Suprapubic skin (tissue), 4 donors: ENCODE measurements around the gene RSPO4. TPM values are rescaled to one million over a fixed set of nuclear protein-coding genes. Genes with fewer than 3 reads are reported as not detected.

ENCODE experiments used
- DNase-seq, 2 donors: peaks; one replicate each; pipeline ENCODE4 v3.0.0-alpha.2; 2019; ENCODE audit warnings: low spot score in 2 of 2
- H3K27ac ChIP-seq: fragments of 200-600 bp; sonication (generic); one replicate; pipeline ENCODE4 v1.5.1; 2019
- H3K27me3 ChIP-seq: fragments of 200-600 bp; sonication (generic); one replicate; pipeline ENCODE4 v1.5.1; 2019
- H3K36me3 ChIP-seq: fragments of 200-600 bp; sonication (generic); one replicate; pipeline ENCODE4 v1.5.1; 2019
- H3K4me1 ChIP-seq: fragments of 200-600 bp; sonication (generic); one replicate; pipeline ENCODE4 v1.5.1; 2019
- H3K4me3 ChIP-seq: fragments of 200-600 bp; sonication (generic); one replicate; pipeline ENCODE4 v1.5.1; 2019; ENCODE audit warnings: mild to moderate bottlenecking
- H3K9me3 ChIP-seq: fragments of 200-600 bp; sonication (generic); one replicate; pipeline ENCODE4 v1.5.1; 2019
- EP300 ChIP-seq: sonication (generic); formaldehyde crosslinking; IDR thresholded peaks from one replicate; pipeline ENCODE4 v1.6.1; 2017; ENCODE audit warnings: antibody characterized with exemption
- POLR2A ChIP-seq, 2 donors: fragments of 450-650 bp; IDR thresholded peaks; one replicate each; pipeline ENCODE4 v1.6.1; 2017; ENCODE audit warnings: antibody characterized with exemption in 2 of 2, mild to moderate bottlenecking in 2 of 2, moderate library complexity in 2 of 2
- POLR2AphosphoS5 ChIP-seq, 3 donors: sonication (generic); formaldehyde crosslinking; IDR thresholded peaks; one replicate each; pipeline ENCODE4 v1.6.1; 2017; ENCODE audit warnings: antibody characterized with exemption in 3 of 3
- WGBS: methylation state at CpG from one replicate; pipeline ENCODE4 v1.1.5; 2018; 5-methylcytosine and 5-hydroxymethylcytosine counted together
- total RNA-seq, 4 donors: library from RNA; depleted of rRNA; stranded (reverse); fragments of >200 nt; gene quantifications; one replicate each; pipeline ENCODE4 v1.1.0, GENCODE V29; 2016
- TF ChIP-seq, protein P1 (sequence below), 2 donors: fragments of 200-600 bp in 1 of 2; fragments of 450-650 bp in 1 of 2; sonication (generic) in 1 of 2; IDR thresholded peaks; one replicate each; pipeline ENCODE4 v1.5.1; 2016 to 2019; ENCODE audit warnings: antibody characterized with exemption in 2 of 2, mild to moderate bottlenecking in 1 of 2, moderate library complexity in 1 of 2

RSPO4 gene
- total RNA-seq, 4 donors from 2014 or later, result 0.26 to 0.91 (median 0.67) TPM

DNA sequence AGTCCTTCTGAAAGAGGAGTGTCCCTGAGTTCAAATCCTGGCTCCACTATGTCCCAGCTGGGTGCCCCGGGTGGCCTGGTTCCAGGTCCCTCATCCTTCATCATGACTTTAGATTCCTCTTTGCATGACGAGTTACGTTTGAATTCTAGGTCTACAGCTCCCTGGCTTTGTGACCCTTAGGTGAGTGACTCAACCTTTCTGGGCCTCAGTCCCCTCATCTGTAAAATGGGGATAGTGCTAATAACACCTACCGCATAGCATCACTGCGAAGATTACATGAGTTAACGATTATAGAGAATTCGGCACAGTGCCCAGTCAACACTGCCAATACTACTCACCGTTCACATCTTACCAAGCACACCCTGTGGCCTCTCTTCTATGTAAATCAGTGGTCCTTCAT is 39.4 kb downstream of the RSPO4 start:
- Histone ChIP-seq H3K4me3 (no peak overlapping the region), H3K27ac (no peak overlapping the region), H3K4me1 (no peaks in the 10 kb centered on the region), H3K27me3 (peaks cover 38% of the 10 kb centered on the region), H3K9me3 (no peaks in the 10 kb centered on the region), H3K36me3 (no peaks in the 10 kb centered on the region)
- no peak for TF ChIP-seq EP300
- TF ChIP-seq POLR2AphosphoS5 (IDR thresholded peaks at IDR 0.05), result no peak
- TF ChIP-seq, protein P1, sequence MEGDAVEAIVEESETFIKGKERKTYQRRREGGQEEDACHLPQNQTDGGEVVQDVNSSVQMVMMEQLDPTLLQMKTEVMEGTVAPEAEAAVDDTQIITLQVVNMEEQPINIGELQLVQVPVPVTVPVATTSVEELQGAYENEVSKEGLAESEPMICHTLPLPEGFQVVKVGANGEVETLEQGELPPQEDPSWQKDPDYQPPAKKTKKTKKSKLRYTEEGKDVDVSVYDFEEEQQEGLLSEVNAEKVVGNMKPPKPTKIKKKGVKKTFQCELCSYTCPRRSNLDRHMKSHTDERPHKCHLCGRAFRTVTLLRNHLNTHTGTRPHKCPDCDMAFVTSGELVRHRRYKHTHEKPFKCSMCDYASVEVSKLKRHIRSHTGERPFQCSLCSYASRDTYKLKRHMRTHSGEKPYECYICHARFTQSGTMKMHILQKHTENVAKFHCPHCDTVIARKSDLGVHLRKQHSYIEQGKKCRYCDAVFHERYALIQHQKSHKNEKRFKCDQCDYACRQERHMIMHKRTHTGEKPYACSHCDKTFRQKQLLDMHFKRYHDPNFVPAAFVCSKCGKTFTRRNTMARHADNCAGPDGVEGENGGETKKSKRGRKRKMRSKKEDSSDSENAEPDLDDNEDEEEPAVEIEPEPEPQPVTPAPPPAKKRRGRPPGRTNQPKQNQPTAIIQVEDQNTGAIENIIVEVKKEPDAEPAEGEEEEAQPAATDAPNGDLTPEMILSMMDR (IDR thresholded peaks at IDR 0.05), result no peak
- TF ChIP-seq POLR2A (IDR thresholded peaks at IDR 0.05), result no peak
- WGBS, result 86% methylated on average over 8 of the region's 8 CpGs
- DNase-seq, result no peak

DNA sequence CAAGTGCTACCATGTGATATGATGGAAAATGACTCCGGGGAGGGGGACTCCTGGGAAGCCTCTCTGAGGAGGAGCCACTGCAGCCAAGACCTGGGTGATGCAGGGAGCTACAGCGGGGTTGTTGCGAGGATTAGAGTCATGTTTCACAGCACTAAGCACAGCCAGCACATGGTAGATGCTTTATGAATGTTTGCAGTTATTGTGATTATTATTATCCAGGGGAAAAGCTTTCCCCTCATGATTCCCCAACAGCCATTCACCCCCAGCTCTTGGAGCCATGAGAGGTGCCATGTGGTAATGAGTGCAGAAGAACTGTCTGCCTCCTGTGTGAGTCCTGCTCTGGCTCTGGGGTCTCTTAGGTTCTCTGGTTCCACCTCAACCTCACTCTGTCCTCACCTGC is 39.9 kb downstream of the RSPO4 start:
- Histone ChIP-seq H3K4me1 (no peaks in the 10 kb centered on the region), H3K9me3 (no peaks in the 10 kb centered on the region), H3K27ac (no peak overlapping the region), H3K36me3 (no peaks in the 10 kb centered on the region), H3K4me3 (no peak overlapping the region), H3K27me3 (peaks cover 41% of the 10 kb centered on the region)
- 72% methylated on average over 3 of the region's 3 CpGs for WGBS
- DNase-seq, result no peak
- TF ChIP-seq POLR2A (IDR thresholded peaks at IDR 0.05), result no peak
- no peak for TF ChIP-seq EP300
- TF ChIP-seq, protein P1 (IDR thresholded peaks at IDR 0.05), result no peak
- no peak for TF ChIP-seq POLR2AphosphoS5 (IDR thresholded peaks at IDR 0.05)

- Histone ChIP-seq H3K4me1 (no peaks in the 10 kb centered on the region), H3K9me3 (no peaks in the 10 kb centered on the region), H3K4me3 (no peak overlapping the region), H3K27me3 (peaks cover 45% of the 10 kb centered on the region), H3K27ac (no peak overlapping the region), H3K36me3 (no peaks in the 10 kb centered on the region)
- no peak for TF ChIP-seq POLR2AphosphoS5 (IDR thresholded peaks at IDR 0.05)
- no peak for TF ChIP-seq EP300
- TF ChIP-seq POLR2A (IDR thresholded peaks at IDR 0.05), result no peak
- TF ChIP-seq, protein P1 (IDR thresholded peaks at IDR 0.05), result no peak
- no peak for DNase-seq
- WGBS, result 77% methylated on average over 2 of the region's 2 CpGs
Observed at GRCh38 chr20:961768-962167, 40.3 kb downstream of the RSPO4 start.

- no peaks in the 10 kb centered on the region for H3K9me3 ChIP-seq
- peaks cover 4% of the 10 kb centered on the region for H3K4me1 ChIP-seq
- H3K27ac ChIP-seq, result no peak overlapping the region
- H3K4me3 ChIP-seq, result no peak overlapping the region
- H3K36me3 ChIP-seq, result no peaks in the 10 kb centered on the region
- WGBS, result 83% methylated on average over 12 of the region's 16 CpGs
- TF ChIP-seq EP300 (no peak), POLR2A (IDR thresholded peaks at IDR 0.05) (no peak), POLR2AphosphoS5 (IDR thresholded peaks at IDR 0.05) (no peak)
- TF ChIP-seq, protein P1 (IDR thresholded peaks at IDR 0.05), result no peak
- H3K27me3 ChIP-seq, result peaks cover 55% of the 10 kb centered on the region
- no peak for DNase-seq
Observed at GRCh38 chr20:959996-960615, 42.0 kb downstream of the RSPO4 start.

GRCh38 chr20:958936-959815 is 42.9 kb downstream of the RSPO4 start:
- Histone ChIP-seq H3K27ac (no peak overlapping the region), H3K4me3 (no peak overlapping the region), H3K9me3 (no peaks in the 10 kb centered on the region), H3K27me3 (peaks cover 56% of the 10 kb centered on the region), H3K4me1 (peaks cover 4% of the 10 kb centered on the region), H3K36me3 (no peaks in the 10 kb centered on the region)
- TF ChIP-seq POLR2AphosphoS5 (IDR thresholded peaks at IDR 0.05), result no peak
- no peak for TF ChIP-seq EP300
- TF ChIP-seq, protein P1 (IDR thresholded peaks at IDR 0.05), result no peak
- TF ChIP-seq POLR2A (IDR thresholded peaks at IDR 0.05), result no peak
- DNase-seq, result no peak
- 51% methylated on average over 15 of the region's 19 CpGs for WGBS
